Measurements from ENCODE around the gene MARCHF5.

- TF ChIP-seq POLR2AphosphoS5 (IDR thresholded peaks at IDR 0.05; ENCODE audit: borderline replicate concordance, low read depth, low read length): no peak
- TF ChIP-seq EZH2 (IDR thresholded peaks at IDR 0.05): no peak
- no peak for TF ChIP-seq FOXP2 (optimal IDR thresholded peaks at IDR 0.05; ENCODE audit: control extremely low read depth, extremely low read length, insufficient read depth)
Measured at GRCh38 chr10:92381543-92381954, 90.6 kb downstream of the MARCHF5 start.
